Activated T-helper 17 cell treated with anti-CD3 and anti-CD28 coated beads, Interleukin-2, amount 50 U/mL, for 72 hours (primary cell): ENCODE measurements around the gene HLA-DMA. TPM values are rescaled to one million over a fixed set of nuclear protein-coding genes. Genes with fewer than 3 reads are reported as not detected.

Experiments used
- ATAC-seq: fragments of 150-1000 bp; cut with Tn5 transposase; replicated peaks from 2 replicates; pipeline ENCODE4 v1.10.0; 2021; ENCODE audit warnings: mild to moderate bottlenecking, moderate library complexity
- H3K27ac Mint-ChIP-seq: one replicate; pipeline ENCODE4 v1.8.0; 2022; ENCODE audit warnings: mixed read lengths
- H3K27me3 Mint-ChIP-seq: one replicate; pipeline ENCODE4 v1.8.0; 2022; ENCODE audit warnings: mixed read lengths
- H3K36me3 Mint-ChIP-seq: one replicate; pipeline ENCODE4 v1.8.0; 2022; ENCODE audit warnings: low read depth, mild to moderate bottlenecking, mixed read lengths
- H3K4me1 Mint-ChIP-seq: one replicate; pipeline ENCODE4 v1.8.0; 2022; ENCODE audit warnings: mixed read lengths
- H3K4me3 Mint-ChIP-seq: one replicate; pipeline ENCODE4 v1.8.0; 2022; ENCODE audit warnings: mild to moderate bottlenecking, mixed read lengths
- H3K9me3 Mint-ChIP-seq: one replicate; pipeline ENCODE4 v1.8.0; 2022; ENCODE audit warnings: mixed read lengths
- total RNA-seq, 2 donors: library from RNA; stranded (reverse); gene quantifications; one replicate each; pipeline ENCODE4 v1.2.3, GENCODE V29; 2022

HLA-DMA gene
- total RNA-seq, 2 donors from 2014 or later: 22.4 to 53.8 TPM

DNA sequence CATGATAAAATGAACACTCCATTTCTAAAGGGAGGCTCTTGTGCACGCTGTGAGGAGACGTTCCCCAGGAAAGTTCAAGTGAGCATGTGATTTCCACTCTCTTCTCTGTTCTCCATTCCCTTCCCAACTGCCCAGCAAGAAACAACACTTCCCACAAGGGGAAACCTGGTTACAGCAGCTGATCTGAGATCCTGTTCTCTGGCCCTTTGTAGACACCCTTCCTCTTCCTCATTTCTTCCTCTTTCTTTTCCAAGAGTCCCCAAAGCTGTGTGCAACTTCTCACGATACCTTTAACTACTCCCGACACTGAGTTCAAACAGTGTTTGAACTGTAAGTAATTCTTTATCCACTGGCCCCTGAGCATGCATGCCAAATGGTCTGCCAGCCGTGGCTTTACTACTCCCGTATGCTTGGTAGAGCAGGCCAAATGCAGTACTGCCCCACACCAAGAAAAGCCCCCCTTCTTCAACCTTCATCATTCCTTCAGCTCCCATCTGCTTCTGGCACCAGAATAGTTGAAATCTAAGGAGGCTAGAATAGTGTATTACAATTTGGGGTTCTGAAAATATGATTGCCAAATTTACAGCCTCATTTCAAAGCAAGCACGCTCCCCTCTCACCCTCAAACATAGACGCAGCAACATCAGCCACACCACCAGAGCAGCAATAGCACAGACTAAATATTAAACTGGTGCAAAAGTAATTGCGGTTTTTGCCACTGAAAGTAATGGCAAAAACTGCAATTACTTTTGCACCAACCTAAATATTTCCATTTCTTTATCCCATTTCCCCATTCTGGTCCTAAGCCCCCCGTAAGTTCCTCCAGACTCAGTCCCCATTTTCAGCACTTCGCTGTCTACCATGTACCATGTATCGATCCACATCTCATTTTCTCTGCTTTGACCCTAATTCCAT lies 16.4 kb downstream of the HLA-DMA start:
- Mint-ChIP-seq H3K4me1 (peaks cover 7% of the 10 kb centered on the region), H3K36me3 (no peaks in the 10 kb centered on the region), H3K27me3 (no peaks in the 10 kb centered on the region), H3K27ac (no peak overlapping the region), H3K9me3 (no peaks in the 10 kb centered on the region), H3K4me3 (no peak overlapping the region)
- ATAC-seq: no peak

GRCh38 chr6:32935551-32936238 lies 17.2 kb downstream of the HLA-DMA start:
- Mint-ChIP-seq H3K27ac (no peak overlapping the region), H3K4me1 (no peaks in the 10 kb centered on the region), H3K36me3 (no peaks in the 10 kb centered on the region), H3K4me3 (no peak overlapping the region), H3K9me3 (no peaks in the 10 kb centered on the region), H3K27me3 (no peaks in the 10 kb centered on the region)
- no peak for ATAC-seq

GRCh38 chr6:32933661-32934085 lies 19.2 kb downstream of the HLA-DMA start:
- no peaks in the 10 kb centered on the region for H3K27me3 Mint-ChIP-seq
- H3K27ac Mint-ChIP-seq: no peak overlapping the region
- H3K9me3 Mint-ChIP-seq: no peaks in the 10 kb centered on the region
- no peaks in the 10 kb centered on the region for H3K4me1 Mint-ChIP-seq
- H3K36me3 Mint-ChIP-seq: no peaks in the 10 kb centered on the region
- no peak overlapping the region for H3K4me3 Mint-ChIP-seq
- peak; percentile 71 for ATAC-seq

DNA sequence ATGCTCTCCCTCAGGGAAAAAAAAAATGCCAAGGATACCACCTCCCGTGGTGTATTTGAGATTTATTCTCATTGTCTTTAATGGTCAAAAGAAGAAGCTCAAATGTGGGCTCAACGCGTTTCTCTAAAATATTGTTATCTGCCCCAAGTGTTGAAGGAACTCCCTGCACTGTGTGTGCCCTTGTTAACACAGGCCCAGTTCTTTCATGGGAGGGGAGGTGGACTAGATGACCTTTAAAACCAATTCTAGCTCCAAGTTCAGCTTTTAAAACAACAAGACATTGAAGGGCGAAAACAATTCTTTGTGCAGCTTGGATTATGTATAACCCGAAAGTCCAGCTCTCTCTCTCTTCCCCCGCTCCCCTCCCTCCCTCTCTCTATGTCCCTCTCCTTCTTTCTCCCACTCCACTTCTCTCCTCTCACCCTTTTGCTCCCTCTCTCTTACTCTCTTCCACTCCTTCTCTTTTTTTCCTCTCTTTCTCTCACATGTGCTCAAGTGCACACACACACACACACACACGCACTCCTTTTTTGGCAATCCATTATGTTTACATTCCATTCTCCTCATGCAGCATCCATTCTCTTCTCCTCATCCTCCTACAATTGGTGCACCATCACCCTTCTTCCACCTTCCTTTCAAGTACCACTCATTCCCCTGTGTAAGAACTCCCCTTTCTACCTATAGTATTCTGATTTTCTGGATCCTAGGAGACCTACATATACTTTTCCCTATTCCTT lies 20.6 kb downstream of the HLA-DMA start:
- Mint-ChIP-seq H3K4me3 (no peak overlapping the region), H3K27me3 (no peaks in the 10 kb centered on the region), H3K4me1 (no peaks in the 10 kb centered on the region), H3K36me3 (no peaks in the 10 kb centered on the region), H3K27ac (no peak overlapping the region), H3K9me3 (no peaks in the 10 kb centered on the region)
- no peak for ATAC-seq

- no peak overlapping the region for H3K4me3 Mint-ChIP-seq
- no peak for ATAC-seq
- no peaks in the 10 kb centered on the region for H3K27me3 Mint-ChIP-seq
- H3K4me1 Mint-ChIP-seq: no peaks in the 10 kb centered on the region
- no peaks in the 10 kb centered on the region for H3K9me3 Mint-ChIP-seq
- no peak overlapping the region for H3K27ac Mint-ChIP-seq
- H3K36me3 Mint-ChIP-seq: no peaks in the 10 kb centered on the region
Observed at GRCh38 chr6:32931211-32931610, 21.7 kb downstream of the HLA-DMA start.

GRCh38 chr6:32922083-32922482 lies 30.8 kb downstream of the HLA-DMA start:
- Mint-ChIP-seq H3K4me1 (no peaks in the 10 kb centered on the region), H3K27me3 (peaks cover 10% of the 10 kb centered on the region), H3K4me3 (no peak overlapping the region), H3K36me3 (no peaks in the 10 kb centered on the region), H3K9me3 (no peaks in the 10 kb centered on the region), H3K27ac (no peak overlapping the region)
- ATAC-seq: no peak

GRCh38 chr6:32920715-32921114 lies 32.2 kb downstream of the HLA-DMA start:
- Mint-ChIP-seq H3K27ac (no peak overlapping the region), H3K4me1 (no peaks in the 10 kb centered on the region), H3K36me3 (no peaks in the 10 kb centered on the region), H3K4me3 (no peak overlapping the region), H3K27me3 (peaks cover 10% of the 10 kb centered on the region), H3K9me3 (no peaks in the 10 kb centered on the region)
- ATAC-seq: no peak

GRCh38 chr6:32912951-32913350 lies 39.9 kb downstream of the HLA-DMA start:
- Mint-ChIP-seq H3K4me1 (no peaks in the 10 kb centered on the region), H3K36me3 (no peaks in the 10 kb centered on the region), H3K4me3 (no peak overlapping the region), H3K9me3 (no peaks in the 10 kb centered on the region), H3K27me3 (peaks cover 1% of the 10 kb centered on the region), H3K27ac (no peak overlapping the region)
- no peak for ATAC-seq

- Mint-ChIP-seq H3K9me3 (no peaks in the 10 kb centered on the region), H3K27ac (no peak overlapping the region), H3K4me3 (no peak overlapping the region), H3K4me1 (no peaks in the 10 kb centered on the region), H3K27me3 (no peaks in the 10 kb centered on the region), H3K36me3 (no peaks in the 10 kb centered on the region)
- no peak for ATAC-seq
Observed at GRCh38 chr6:32908897-32909296, 44.0 kb downstream of the HLA-DMA start.

GRCh38 chr6:32906539-32906938 lies 46.4 kb downstream of the HLA-DMA start:
- no peak overlapping the region for H3K4me3 Mint-ChIP-seq
- H3K4me1 Mint-ChIP-seq: no peaks in the 10 kb centered on the region
- H3K27ac Mint-ChIP-seq: no peak overlapping the region
- H3K27me3 Mint-ChIP-seq: no peaks in the 10 kb centered on the region
- H3K36me3 Mint-ChIP-seq: peaks cover 4% of the 10 kb centered on the region
- no peaks in the 10 kb centered on the region for H3K9me3 Mint-ChIP-seq
- no peak for ATAC-seq

GRCh38 chr6:32905078-32905477 lies 47.8 kb downstream of the HLA-DMA start:
- no peak for ATAC-seq
- Mint-ChIP-seq H3K27ac (no peak overlapping the region), H3K9me3 (no peaks in the 10 kb centered on the region), H3K4me1 (no peaks in the 10 kb centered on the region), H3K4me3 (no peak overlapping the region), H3K36me3 (peaks cover 18% of the 10 kb centered on the region), H3K27me3 (no peaks in the 10 kb centered on the region)

- H3K9me3 Mint-ChIP-seq: no peaks in the 10 kb centered on the region
- H3K4me3 Mint-ChIP-seq: no peak overlapping the region
- H3K4me1 Mint-ChIP-seq: no peaks in the 10 kb centered on the region
- H3K27me3 Mint-ChIP-seq: no peaks in the 10 kb centered on the region
- H3K36me3 Mint-ChIP-seq: peaks cover 18% of the 10 kb centered on the region
- no peak overlapping the region for H3K27ac Mint-ChIP-seq
- ATAC-seq: no peak
Observed at GRCh38 chr6:32903952-32904351, 48.9 kb downstream of the HLA-DMA start.
